SIG-M5 treated with dmso at 0.1 percent for 504 hours (cell line): Measurements from ENCODE around the gene TRPV2.
A peak's percentile ranks its signal among the peaks of the same experiment; 100 is the strongest.
"Not testable (repeated sequence)": the region's sequence is repeated elsewhere in the genome, so short reads cannot be mapped to it uniquely, and the experiment has no call there.

Experiments
- DNase-seq: peaks from one replicate; lab custom pipeline; 2025; ENCODE audit not compliant: unreplicated experiment; lab: John Stamatoyannopoulos, UW

The TRPV2 gene, protein sequence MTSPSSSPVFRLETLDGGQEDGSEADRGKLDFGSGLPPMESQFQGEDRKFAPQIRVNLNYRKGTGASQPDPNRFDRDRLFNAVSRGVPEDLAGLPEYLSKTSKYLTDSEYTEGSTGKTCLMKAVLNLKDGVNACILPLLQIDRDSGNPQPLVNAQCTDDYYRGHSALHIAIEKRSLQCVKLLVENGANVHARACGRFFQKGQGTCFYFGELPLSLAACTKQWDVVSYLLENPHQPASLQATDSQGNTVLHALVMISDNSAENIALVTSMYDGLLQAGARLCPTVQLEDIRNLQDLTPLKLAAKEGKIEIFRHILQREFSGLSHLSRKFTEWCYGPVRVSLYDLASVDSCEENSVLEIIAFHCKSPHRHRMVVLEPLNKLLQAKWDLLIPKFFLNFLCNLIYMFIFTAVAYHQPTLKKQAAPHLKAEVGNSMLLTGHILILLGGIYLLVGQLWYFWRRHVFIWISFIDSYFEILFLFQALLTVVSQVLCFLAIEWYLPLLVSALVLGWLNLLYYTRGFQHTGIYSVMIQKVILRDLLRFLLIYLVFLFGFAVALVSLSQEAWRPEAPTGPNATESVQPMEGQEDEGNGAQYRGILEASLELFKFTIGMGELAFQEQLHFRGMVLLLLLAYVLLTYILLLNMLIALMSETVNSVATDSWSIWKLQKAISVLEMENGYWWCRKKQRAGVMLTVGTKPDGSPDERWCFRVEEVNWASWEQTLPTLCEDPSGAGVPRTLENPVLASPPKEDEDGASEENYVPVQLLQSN

DNA sequence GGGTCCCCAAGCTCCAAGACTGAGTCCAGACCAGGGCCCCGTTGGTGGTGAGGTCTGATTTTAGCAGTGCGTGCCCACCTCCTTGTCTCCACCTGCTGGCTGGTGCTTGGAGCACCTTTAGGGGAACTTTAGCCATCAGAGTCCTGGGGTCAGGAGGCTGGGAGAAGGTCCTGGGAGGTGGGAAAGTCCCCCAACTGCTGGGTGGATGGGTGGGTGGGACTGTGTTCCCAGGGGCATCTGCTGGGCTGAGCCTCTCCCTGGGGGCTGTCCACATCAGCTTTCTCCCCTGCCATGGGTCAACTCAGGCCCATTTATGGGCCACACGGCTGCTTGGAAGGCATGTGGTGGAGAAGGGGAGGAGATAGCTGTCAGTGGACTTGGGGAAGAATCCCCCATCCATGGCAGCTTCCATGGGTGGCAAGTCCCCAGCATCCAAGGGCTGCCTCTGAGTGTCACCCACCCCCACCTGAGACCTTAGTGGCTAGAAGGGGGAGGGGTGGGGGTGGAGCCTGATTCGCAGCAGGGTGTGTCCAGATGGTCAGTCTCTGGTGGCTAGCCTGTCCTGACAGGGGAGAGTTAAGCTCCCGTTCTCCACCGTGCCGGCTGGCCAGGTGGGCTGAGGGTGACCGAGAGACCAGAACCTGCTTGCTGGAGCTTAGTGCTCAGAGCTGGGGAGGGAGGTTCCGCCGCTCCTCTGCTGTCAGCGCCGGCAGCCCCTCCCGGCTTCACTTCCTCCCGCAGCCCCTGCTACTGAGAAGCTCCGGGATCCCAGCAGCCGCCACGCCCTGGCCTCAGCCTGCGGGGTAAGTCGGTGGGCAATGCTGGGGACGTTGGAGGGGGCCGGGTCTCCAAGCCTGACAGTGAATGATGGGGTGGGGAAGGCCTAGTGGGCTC is at the start of gene TRPV2:
Gene TRPV2, plus strand, starts transcription at position 541 of the 894 bp plus-strand sequence. CDS start 2,098 bp downstream, outside the sequence.
- DNase-seq, result peak; percentile 36

DNA sequence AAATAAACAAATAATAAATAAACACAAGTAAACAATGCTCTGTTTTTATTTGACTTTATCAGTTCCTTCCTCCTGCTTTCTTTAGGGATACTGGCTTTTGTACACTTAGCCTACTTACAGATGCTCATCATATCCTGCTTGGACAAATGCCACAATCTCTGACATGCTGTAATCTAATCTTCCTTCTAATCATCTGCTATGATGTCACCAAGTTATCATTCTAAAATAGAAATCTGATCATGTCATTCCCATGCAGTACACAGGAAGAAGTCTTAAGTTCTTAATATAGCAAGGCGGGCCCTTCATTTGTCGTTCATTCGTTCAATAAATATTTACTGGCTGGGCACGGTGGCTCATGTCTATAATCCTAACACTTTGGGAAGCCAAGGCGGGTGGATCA is 43.6 kb upstream of the TRPV2 start:
- no peak for DNase-seq

DNA sequence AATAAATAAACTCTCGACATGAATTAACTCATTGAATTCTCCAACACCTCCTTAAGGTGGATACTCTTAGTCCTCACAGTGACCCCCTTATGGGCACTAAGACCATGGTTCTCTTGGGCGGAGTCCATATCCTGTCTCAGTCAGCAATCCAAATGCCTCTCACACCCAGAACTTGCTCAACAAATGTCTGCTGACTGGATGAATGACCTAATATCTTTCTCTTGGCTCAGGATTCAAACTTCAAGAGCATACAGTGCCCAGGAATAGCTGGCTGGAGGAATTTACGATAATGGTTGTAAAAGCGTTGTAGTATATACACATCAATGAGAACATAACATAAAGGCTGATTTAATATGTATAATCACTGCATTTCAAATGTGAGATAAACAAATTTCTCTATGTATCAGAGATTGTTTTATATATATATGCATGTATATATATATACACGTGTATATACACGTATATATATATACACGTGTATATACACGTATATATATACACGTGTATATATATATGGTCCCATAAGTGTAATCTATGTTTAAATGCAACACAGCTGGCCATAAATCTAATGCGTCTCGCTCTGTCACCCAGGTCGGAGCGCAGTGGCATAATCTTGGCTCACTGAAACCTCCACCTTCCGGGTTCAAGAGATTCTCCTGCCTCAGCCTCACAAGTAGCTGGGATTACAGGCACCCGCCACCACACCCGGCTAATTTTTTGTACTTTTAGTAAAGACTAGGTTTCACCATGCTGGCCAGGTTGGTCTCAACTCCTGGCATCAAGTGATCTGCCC is 41.0 kb upstream of the TRPV2 start:
- no peak for DNase-seq

DNA sequence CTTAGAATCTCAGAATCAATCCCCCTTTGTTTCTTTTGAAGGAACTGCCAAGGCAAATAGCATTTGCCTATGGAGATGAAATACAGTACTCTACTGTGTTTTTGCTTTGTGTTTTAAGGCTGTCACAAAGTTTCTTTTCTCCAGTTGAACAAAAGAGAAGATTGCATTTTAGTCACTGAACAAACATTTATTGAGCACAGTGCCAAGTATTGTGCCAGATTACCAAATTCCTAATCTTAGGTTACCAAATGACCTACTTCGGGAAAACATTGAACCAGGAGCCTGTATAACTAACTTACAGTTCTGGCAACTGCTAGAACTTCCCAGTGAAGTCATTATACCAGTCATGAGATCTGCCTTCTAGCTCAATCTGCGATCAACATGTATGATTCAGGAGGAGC is 37.4 kb upstream of the TRPV2 start:
- DNase-seq, result no peak

DNA sequence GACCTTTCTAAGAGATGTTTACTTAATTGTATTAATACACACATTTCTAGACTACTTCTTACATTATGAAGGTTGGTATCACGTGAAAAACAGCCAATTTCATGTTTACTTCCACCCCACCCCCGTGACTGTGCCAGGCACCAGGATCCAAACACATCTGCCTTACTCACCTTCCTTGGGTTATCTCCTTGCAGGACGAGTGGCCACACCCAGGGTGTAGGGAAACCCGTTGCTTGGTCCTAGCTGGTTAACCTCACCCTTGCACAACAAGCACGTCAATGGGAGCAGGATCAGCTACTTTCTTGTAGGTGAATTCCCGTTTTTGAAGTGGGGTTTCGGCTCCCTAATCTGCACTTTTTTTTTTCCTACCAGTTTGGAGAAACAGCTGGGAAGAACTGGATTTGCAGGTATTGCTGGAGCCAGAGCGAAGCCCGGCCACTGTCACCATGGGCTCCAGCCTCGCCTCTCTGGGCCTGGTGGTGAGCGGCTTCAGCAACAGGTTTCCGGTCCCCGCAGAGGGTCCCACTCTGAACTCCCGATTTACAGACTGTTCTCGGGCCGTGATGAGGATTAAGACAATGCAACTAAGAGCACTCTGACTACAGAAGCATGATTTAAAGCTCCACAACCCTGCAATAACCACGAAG is 36.6 kb upstream of the TRPV2 start:
- DNase-seq, result no peak

DNA sequence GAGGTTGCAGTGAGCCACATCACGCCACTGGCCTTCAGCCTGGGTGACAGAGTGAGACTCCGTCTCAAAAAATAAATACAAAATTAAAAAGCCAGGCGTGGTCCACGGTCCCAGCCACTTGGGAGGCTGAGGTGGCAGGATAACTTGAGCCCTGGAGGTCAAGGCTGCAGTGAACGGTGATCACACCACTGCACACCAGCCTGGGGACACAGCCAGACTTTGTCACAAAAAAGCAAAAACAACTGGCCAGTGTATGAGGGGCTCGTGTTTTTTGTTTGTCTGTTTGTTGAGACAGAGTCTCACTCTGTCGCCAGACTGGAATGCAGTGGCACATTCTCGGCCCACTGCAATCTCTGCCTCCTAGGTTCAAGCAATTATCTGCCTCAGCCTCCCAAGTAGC is 35.7 kb upstream of the TRPV2 start:
- DNase-seq, result no peak

DNA sequence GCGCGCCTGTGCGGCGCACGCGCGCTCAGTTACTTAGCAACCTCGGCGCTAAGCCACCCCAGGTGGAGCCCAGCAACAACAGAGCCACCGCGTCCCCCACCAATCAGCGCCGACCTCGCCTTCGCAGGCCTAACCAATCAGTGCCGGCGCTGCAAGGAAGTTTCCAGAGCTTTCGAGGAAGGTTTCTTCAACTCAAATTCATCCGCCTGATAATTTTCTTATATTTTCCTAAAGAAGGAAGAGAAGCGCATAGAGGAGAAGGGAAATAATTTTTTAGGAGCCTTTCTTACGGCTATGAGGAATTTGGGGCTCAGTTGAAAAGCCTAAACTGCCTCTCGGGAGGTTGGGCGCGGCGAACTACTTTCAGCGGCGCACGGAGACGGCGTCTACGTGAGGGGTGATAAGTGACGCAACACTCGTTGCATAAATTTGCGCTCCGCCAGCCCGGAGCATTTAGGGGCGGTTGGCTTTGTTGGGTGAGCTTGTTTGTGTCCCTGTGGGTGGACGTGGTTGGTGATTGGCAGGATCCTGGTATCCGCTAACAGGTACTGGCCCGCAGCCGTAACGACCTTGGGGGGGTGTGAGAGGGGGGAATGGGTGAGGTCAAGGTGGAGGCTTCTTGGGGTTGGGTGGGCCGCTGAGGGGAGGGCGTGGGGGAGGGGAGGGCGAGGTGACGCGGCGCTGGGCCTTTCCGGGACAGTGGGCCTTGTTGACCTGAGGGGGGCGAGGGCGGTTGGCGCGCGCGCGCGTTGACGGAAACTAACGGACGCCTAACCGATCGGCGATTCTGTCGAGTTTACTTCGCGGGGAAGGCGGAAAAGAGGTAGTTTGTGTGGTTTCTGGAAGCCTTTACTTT is 34.5 kb upstream of the TRPV2 start, which contains the start of gene UBB:
Gene UBB, plus strand, starts transcription at position 452 of the 856 bp plus-strand sequence. CDS start 817 bp downstream, outside the sequence.
- peak; percentile 94 for DNase-seq

DNA sequence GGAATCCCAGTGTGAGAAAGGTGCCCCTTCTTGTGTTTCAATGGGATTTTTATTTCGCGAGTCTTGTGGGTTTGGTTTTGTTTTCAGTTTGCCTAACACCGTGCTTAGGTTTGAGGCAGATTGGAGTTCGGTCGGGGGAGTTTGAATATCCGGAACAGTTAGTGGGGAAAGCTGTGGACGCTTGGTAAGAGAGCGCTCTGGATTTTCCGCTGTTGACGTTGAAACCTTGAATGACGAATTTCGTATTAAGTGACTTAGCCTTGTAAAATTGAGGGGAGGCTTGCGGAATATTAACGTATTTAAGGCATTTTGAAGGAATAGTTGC is 33.9 kb upstream of the TRPV2 start:
- DNase-seq, result no peak

DNA sequence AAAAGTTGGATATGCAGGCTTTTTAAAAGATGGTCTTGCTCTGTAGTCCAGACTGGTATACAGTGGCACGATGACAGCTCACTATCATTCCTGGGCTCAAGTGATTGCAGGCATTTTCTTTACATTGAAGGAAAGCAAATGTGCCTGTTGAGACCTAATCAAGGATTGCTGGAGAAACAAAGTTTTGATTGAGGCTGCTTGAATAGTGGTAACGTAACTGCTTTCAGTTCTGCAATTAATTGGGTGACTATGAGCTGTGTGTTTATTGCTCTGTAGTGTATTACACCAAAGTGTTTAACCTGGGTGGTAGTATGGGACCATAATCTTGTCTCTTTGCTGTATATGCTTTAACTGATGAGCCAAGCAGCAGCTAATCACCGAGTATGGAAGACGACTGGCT is 32.2 kb upstream of the TRPV2 start:
- DNase-seq, result no peak

DNA sequence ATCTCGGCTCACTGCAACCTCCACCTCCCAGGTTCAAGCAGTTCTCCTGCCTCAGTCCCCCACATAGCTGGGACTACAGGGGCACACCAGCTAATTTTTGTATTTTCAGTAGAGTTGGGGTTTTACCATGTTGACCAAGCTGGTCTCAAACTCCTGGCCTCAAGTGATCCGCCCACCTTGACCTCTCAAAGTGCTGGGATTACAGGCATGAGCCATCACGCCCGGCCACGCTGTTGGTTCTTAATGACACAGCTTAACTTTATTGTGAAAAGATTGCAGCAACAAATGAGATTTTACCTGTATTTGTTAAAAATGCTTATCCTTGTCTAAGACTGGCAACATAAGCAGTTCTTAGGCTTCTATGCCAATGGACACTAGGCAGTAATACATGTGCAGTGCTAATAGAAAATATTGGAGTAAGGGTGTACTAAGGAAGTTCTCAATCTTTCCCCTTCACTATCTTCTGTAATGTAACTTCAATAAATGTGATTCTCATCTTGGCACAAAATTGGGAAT is 31.5 kb upstream of the TRPV2 start:
- DNase-seq, result no peak

DNA sequence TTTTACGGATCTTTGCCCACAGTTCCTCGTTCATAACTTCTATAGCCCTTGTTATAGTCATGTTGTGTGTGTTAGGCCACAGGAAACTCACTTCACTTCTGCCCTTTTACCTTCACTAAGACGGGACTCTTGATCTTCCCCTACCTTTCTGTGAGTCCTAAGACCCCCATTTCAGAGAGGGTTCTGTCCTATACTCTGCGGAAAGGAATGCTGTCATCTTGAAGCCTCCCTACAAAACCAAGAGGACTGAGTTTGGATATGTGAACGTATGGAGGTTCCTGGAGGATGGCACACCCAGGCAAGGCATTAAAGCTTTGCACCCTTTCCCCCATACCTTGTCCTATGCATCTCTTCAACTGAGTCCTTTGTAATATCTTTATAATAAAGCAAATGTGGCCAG is 30.8 kb upstream of the TRPV2 start:
- no peak for DNase-seq

DNA sequence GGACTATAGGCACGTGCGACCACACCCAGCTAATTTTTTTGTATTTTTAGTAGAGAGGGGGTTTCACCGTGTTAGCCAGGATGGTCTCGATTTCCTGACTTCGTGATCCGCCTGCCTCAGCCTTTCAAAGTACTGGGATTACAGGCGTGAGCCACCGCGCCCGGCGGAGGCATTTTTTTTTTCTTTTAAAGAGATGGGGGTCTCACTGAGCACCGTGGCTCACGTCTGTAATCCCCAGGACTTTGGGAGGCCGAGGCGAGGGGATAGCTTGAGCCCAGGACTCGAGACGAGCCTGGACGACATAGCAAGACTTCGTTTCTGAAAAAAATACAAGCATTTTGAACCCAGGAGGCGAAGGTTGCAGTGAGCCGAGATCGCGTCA is 29.3 kb upstream of the TRPV2 start:
- not testable (repeated sequence) for DNase-seq

DNA sequence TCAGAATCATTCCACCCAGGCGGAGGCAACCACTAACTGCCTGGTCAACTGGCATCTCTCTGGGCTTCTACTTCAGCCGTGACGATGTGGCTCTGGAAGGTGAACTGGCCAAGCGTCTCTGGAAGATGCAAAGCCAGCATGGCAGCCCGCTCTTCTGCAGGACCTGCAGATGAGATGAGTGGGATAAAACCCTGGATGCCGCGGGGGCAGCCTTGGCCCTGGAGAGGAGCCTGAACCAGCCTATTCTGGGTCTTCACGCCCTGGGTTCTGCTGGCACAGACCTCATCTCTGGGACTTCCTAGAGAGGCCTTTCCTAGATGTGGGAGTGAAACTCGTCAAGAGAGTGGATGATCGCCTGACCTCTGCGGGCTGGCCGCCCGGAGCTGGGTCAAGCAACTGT is 23.9 kb upstream of the TRPV2 start:
- DNase-seq, result no peak

DNA sequence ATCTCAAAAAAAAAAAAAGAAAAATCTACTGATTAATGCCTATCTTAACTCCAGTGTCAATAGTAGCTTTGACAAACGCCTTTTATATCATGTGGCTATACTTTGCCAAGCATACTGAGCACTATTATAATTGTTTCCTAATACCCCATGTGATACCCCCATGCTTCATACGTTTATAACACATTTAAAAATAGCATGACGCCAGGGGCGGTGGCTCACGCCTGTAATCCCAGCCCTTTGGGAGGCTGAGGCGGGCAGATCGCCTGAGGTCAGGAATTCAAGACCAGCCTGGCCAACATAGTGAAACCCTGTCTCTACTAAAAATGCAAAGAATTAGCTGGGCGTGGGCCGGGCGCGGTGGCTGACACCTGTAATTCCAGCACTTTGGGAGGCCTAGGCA is 22.9 kb upstream of the TRPV2 start:
- not testable (repeated sequence) for DNase-seq

DNA sequence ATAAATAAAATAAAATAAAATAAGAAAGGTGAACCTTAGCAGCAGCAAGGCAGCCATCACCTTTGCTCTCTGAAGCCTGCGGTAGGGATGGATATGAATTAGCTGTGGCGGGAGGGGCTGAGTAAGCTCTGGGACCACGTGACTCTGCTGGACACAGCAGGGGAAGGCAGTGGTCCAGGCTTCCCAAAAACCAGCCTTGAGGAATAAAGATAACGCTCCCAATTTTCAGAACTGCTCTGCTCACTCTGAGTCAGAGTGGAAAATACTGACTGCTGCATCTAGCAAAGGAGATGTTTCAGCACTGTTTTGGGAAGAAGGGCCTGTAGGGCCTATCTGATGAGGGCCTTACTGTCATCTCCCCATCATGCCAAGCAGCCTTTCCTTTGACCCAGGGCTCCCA is 19.5 kb upstream of the TRPV2 start:
- DNase-seq, result not testable (repeated sequence)

DNA sequence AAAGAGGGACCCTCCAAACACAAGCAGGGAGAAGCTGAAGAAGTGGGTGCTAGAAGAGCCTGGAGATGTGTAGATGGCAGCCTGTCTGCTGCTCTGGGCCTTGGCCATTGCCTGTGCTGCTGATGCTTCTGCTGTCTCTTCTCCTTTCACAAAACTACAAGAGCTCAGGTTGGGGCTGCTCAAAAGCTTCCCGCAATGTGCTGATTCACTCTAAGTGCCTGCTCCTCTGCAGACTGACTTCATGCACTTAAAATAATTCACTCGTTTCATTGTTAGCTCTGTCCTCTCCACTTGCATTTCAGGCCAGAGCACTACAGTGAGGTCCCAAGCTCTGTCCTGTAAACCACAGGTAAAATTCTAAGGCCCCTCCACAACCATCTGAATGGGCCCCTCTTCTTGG is 18.7 kb upstream of the TRPV2 start:
- DNase-seq, result not testable (repeated sequence)

DNA sequence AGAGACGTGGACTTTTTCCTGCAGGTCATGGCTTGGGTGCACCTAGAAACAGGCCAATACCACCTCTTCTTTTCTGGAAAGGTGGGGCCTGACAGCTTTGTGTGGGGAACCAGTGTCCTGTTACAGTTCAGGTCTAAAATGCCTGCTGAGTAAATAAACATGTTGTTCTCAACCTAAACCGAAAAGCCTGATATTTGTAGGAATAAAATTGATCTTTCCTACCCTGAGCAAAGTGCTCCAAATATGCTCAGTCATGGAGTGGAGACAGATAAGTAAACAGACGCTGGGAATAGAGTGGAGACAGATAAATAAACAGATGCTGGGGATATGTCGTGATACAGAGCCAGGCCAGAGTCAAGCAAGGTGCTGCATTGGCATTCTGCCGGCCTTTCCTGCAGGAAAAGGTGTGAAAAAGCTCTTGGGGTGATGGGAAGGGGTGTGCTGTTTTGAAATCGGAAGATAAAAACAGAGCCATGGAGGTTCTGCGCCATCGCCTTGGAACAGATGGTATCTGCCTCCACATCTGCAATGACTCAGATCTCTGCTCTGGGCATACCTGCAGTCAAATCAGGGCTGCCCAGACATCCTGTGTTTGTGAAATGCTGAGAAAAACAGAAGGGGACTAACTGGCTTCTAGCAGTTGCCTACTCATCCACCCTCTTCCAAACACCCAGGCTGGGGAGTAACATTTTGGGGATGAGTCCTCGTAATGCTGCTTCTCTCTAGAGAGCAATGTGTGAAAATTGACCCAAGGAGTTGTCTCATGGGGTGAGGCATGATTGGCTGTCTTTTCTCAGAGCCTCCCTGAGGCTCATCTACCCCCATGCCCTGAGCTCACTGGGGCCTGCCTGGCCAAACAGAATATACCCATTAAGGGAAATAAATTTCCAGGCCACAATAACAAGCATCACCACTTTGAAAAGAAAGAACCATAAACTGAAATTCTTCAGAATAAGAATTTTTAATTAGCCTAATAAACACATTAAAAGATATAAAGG is 16.8 kb upstream of the TRPV2 start:
- DNase-seq, result no peak

DNA sequence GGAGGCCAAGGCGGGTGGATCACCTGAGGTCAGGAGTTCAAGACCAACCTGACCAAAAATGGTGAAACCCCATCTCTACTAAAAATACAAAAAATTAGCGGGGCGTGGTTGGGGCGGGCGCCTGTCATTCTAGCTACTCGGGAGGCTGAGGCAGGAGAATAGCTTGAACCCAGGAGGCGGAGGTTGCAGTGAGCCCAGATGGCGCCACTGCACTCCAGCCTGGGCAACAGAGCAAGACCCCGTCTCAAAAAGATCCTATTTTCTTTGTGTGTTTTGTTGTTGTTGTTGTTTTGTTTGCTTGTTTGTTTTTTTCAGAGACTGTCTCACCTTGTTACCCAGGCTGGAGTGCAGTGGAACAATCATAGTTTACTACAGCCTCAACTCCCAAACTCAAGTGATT is 11.5 kb upstream of the TRPV2 start:
- DNase-seq, result not testable (repeated sequence)
